SK-N-SH treated with all-trans-retinoic acid at 6 μM for 48 hours (cell line): Measurements from ENCODE around the gene BOK.

Source experiments
- ATAC-seq: fragments of 200-7000 bp; cut with Tn5 transposase; 3 replicates; pipeline ENCODE4 v1.9.1; 2020; ENCODE audit warnings: mild to moderate bottlenecking, moderate library complexity
- ARNTL ChIP-seq: fragments of 450-650 bp; formaldehyde crosslinking; IDR thresholded peaks from 2 replicates; pipeline ENCODE4 v1.5.0; 2020; ENCODE audit warnings: low read depth, mild to moderate bottlenecking, moderate library complexity, borderline replicate concordance
- BACH2 ChIP-seq: fragments of 250-450 bp; sonication (Bioruptor Pico); IDR thresholded peaks from 2 replicates; pipeline ENCODE4 v1.9.0; 2021; ENCODE audit warnings: mild to moderate bottlenecking, borderline replicate concordance
- CSDC2 ChIP-seq: fragments of 250-450 bp; sonication (Bioruptor Pico); IDR thresholded peaks from 2 replicates; pipeline ENCODE4 v1.5.0; 2020; ENCODE audit warnings: mild to moderate bottlenecking, moderate library complexity
- ESRRG ChIP-seq: fragments of 250-450 bp; sonication (Bioruptor Pico); IDR thresholded peaks from 2 replicates; pipeline ENCODE4 v1.6.1; 2021; ENCODE audit warnings: mild to moderate bottlenecking
- GLIS3 ChIP-seq: fragments of 250-450 bp; sonication (Bioruptor Pico); IDR thresholded peaks from 2 replicates; pipeline ENCODE4 v1.5.0; 2020; ENCODE audit warnings: mild to moderate bottlenecking, moderate library complexity
- ISL1 ChIP-seq: fragments of 250-450 bp; sonication (Bioruptor Pico); IDR thresholded peaks from 2 replicates; pipeline ENCODE4 v2.1.2; 2022; ENCODE audit warnings: mild to moderate bottlenecking, moderate library complexity
- OSR1 ChIP-seq: fragments of 250-450 bp; sonication (Bioruptor Pico); IDR thresholded peaks from 2 replicates; pipeline ENCODE4 v1.8.0; 2022; ENCODE audit warnings: moderate library complexity, mild to moderate bottlenecking, inconsistent platforms
- PATZ1 ChIP-seq: fragments of 250-450 bp; sonication (Bioruptor Pico); IDR thresholded peaks from 2 replicates; pipeline ENCODE4 v1.8.0; 2020; ENCODE audit warnings: mild to moderate bottlenecking, moderate library complexity, borderline replicate concordance
- POU6F1 ChIP-seq: fragments of 250-450 bp; sonication (Bioruptor Pico); IDR thresholded peaks from 2 replicates; pipeline ENCODE4 v1.8.0; 2021; ENCODE audit warnings: low read depth, mild to moderate bottlenecking, moderate library complexity, borderline replicate concordance
- RARB ChIP-seq: fragments of 250-450 bp; sonication (Bioruptor Pico); IDR thresholded peaks from 2 replicates; pipeline ENCODE4 v1.8.0; 2021; ENCODE audit warnings: mild to moderate bottlenecking, moderate library complexity
- SNAI2 ChIP-seq: fragments of 250-450 bp; sonication (Bioruptor Pico); IDR thresholded peaks from 2 replicates; pipeline ENCODE4 v1.5.0; 2020; ENCODE audit warnings: mild to moderate bottlenecking, moderate library complexity
- TCF4 ChIP-seq: fragments of 250-450 bp; sonication (Bioruptor Pico); IDR thresholded peaks from 2 replicates; pipeline ENCODE4 v1.8.0; 2021; ENCODE audit warnings: mild to moderate bottlenecking, moderate library complexity, borderline replicate concordance
- TOX ChIP-seq: fragments of 250-450 bp; sonication (Bioruptor Pico); IDR thresholded peaks from 2 replicates; pipeline ENCODE4 v1.8.0; 2021; ENCODE audit warnings: mild to moderate bottlenecking, moderate library complexity, borderline replicate concordance
- ZC3H10 ChIP-seq: fragments of 250-450 bp; sonication (Bioruptor Pico); IDR thresholded peaks from 2 replicates; pipeline ENCODE4 v1.5.1; 2021; ENCODE audit warnings: mild to moderate bottlenecking, moderate library complexity
- ZFP3 ChIP-seq: fragments of 250-450 bp; sonication (Bioruptor Pico); IDR thresholded peaks from 2 replicates; pipeline ENCODE4 v1.5.0; 2020; ENCODE audit warnings: mild to moderate bottlenecking, moderate library complexity
- ZFP30 ChIP-seq: fragments of 450-650 bp; formaldehyde crosslinking; IDR thresholded peaks from 2 replicates; pipeline ENCODE4 v1.5.0; 2022; ENCODE audit warnings: mild to moderate bottlenecking, moderate library complexity
- ZNF565 ChIP-seq: fragments of 450-650 bp; formaldehyde crosslinking; conservative IDR thresholded peaks from 2 replicates; pipeline ENCODE4 v1.5.0; 2020; ENCODE audit warnings: low read depth, mild to moderate bottlenecking, moderate library complexity
- TF ChIP-seq, protein P1 (sequence below): fragments of 250-450 bp; sonication (Bioruptor Pico); IDR thresholded peaks from 2 replicates; pipeline ENCODE4 v1.5.0; 2020; ENCODE audit warnings: mild to moderate bottlenecking, moderate library complexity
- TF ChIP-seq, protein P2 (sequence below): fragments of 250-450 bp; sonication (Bioruptor Pico); IDR thresholded peaks from 2 replicates; pipeline ENCODE4 v1.5.1; 2020; ENCODE audit warnings: low read depth, mild to moderate bottlenecking, moderate library complexity

BOK gene

DNA sequence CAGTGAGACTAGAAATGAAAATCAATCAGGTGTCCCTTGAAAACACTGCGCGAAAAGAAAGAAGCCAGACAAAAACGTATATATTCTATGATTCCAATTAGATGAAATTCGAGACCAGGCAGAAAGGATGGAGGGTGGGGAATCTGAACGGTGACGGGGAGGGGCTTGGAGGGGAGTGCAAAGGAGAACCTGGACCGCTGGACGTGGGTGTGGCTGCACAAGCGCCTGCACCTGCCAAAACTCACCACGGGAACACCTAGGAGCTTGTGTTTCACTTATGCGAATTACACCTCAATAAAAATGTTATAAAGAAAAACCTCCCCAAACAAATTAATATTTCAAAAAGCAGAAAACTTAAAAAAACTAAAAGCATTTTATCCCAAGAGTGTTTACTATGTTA, 56.5 kb downstream of the BOK start:
- TF ChIP-seq, protein P1, sequence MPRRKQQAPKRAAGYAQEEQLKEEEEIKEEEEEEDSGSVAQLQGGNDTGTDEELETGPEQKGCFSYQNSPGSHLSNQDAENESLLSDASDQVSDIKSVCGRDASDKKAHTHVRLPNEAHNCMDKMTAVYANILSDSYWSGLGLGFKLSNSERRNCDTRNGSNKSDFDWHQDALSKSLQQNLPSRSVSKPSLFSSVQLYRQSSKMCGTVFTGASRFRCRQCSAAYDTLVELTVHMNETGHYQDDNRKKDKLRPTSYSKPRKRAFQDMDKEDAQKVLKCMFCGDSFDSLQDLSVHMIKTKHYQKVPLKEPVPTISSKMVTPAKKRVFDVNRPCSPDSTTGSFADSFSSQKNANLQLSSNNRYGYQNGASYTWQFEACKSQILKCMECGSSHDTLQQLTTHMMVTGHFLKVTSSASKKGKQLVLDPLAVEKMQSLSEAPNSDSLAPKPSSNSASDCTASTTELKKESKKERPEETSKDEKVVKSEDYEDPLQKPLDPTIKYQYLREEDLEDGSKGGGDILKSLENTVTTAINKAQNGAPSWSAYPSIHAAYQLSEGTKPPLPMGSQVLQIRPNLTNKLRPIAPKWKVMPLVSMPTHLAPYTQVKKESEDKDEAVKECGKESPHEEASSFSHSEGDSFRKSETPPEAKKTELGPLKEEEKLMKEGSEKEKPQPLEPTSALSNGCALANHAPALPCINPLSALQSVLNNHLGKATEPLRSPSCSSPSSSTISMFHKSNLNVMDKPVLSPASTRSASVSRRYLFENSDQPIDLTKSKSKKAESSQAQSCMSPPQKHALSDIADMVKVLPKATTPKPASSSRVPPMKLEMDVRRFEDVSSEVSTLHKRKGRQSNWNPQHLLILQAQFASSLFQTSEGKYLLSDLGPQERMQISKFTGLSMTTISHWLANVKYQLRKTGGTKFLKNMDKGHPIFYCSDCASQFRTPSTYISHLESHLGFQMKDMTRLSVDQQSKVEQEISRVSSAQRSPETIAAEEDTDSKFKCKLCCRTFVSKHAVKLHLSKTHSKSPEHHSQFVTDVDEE (CRISPR knock-in tag), result no peak
- TF ChIP-seq, protein P2, sequence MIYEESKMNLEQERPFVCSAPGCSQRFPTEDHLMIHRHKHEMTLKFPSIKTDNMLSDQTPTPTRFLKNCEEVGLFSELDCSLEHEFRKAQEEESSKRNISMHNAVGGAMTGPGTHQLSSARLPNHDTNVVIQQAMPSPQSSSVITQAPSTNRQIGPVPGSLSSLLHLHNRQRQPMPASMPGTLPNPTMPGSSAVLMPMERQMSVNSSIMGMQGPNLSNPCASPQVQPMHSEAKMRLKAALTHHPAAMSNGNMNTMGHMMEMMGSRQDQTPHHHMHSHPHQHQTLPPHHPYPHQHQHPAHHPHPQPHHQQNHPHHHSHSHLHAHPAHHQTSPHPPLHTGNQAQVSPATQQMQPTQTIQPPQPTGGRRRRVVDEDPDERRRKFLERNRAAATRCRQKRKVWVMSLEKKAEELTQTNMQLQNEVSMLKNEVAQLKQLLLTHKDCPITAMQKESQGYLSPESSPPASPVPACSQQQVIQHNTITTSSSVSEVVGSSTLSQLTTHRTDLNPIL (CRISPR knock-in tag), result no peak
- TF ChIP-seq ZFP3 (CRISPR knock-in tag) (no peak), GLIS3 (CRISPR knock-in tag) (no peak), BACH2 (CRISPR knock-in tag) (no peak)
- ATAC-seq, result no peak

DNA sequence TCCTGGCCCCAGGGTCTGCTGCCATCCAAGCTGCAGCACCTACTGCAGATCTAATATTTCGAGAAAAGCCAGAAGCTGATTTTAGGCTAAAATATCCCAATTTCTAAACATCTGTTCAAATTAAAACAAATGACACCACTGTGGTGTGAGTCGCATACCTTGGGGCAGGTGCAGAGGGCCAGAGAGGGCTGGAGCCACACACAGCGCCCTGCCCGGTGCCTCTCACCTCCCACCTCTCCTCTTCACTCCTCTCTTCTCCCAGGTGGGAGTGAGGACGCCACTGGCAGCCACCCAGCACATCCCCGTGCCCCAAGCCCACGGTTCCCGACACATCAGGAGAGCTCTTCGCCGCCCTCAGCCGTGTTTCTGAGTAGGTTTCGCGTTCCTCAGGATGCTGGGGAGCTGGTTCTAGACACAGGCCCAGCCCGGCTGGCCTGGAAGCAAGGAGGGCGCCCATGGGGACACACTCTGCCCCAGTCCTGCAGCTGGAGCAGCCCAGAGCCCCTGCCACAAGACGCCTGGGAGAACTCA, 57.0 kb downstream of the BOK start:
- ATAC-seq, result no peak
- no peak for TF ChIP-seq SNAI2
- TF ChIP-seq TCF4 (CRISPR knock-in tag), result no peak
- TF ChIP-seq TOX (CRISPR knock-in tag), result no peak
- TF ChIP-seq POU6F1 (CRISPR knock-in tag), result no peak
- TF ChIP-seq, protein P2 (CRISPR knock-in tag), result no peak
- TF ChIP-seq ZFP3 (CRISPR knock-in tag), result no peak
- TF ChIP-seq ISL1 (CRISPR knock-in tag), result no peak
- TF ChIP-seq ZC3H10 (CRISPR knock-in tag), result no peak
- no peak for TF ChIP-seq ESRRG
- TF ChIP-seq PATZ1 (CRISPR knock-in tag), result no peak
- no peak for TF ChIP-seq CSDC2 (CRISPR knock-in tag)
- TF ChIP-seq ZNF565 (CRISPR knock-in tag), result no peak
- TF ChIP-seq, protein P1 (CRISPR knock-in tag), result no peak
- TF ChIP-seq GLIS3 (CRISPR knock-in tag), result no peak
- TF ChIP-seq BACH2 (CRISPR knock-in tag), result no peak
- TF ChIP-seq RARB, result no peak
- no peak for TF ChIP-seq ZFP30 (CRISPR knock-in tag)
- no peak for TF ChIP-seq ARNTL (CRISPR knock-in tag)
- TF ChIP-seq OSR1 (CRISPR knock-in tag), result no peak
